Activated CD4-positive, CD25-positive, alpha-beta regulatory T cell treated with anti-CD3 and anti-CD28 coated beads, Interleukin-2, amount 50 U/mL, for 72 hours (primary cell): ENCODE measurements around the gene SEC16A.

Source experiments
- DNase-seq: peaks from one replicate; pipeline ENCODE4 v3.0.0; 2021

The SEC16A gene

DNA sequence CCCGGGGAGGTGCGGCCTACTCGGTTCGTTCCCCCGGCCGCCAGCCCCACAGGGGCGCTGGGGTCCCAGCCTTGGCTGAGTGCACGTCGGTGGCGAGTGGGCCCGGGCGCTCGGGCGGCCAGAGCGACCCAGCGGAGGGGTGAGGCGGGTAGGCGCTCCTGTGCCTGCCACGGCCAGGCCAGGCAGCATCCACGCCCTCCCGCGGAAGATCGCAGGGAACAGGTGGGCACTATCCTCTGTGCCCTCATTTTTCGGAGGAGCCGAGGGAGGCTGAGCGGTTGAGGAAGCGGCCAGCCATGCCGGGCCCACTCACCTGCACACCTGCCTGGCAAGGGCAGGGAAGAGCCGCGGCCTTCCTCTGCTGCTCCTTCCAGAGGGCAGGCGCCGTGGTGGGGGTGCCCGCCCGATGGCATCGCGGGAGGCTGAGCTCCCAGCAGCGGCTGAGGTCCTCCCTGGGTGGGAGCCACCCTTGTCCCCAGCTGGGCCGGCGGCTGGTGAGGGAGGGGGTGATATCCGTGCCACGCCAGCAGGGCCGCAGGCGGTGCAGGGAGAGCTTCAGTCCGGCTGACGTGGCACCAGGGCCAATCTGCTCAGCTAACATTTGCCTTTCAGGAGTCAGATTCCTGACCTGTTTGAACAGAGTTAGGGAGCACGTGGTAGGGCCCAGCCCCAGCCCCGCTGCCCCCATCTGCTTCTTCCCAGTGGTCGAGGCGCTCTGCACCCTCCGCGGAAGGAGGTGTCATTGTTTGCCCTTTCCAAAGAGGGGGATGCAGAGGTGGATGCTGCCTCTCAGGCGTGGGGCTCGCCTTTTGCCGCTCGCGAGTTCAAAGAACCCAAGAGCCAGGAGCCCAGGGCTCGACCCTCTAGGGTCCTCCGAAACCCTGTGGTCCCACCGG, 1.6 kb upstream of the SEC16A start:
- DNase-seq, result peak; percentile 44

DNA sequence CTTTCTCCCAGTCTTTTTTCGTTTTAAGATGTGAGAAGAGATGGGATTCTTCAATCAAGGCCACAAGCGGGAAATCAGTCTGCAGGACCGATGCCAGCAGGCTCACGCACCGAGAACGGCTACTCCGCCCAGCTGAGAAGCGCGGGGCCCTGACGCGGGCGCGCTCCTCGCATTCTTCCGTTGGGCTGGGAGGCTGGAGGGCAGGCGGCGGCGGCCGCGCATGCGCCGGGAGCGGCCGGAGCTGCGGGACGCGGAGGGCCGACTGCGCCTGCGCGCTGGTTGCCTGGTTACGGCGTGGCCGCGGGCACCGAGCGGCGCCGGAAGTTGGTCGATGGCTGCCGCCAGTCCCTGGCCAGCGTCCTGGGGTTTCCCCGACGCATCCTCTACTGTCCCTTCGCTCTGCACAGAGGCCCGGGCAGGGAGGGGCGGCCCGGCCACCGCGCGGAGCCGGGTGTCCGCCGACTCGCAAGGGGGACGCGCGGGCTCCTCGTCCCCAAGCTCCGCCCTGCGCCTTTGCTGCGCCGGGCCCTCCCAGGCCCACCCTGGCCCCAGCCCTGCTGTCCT, 831 bp upstream of the SEC16A start:
- DNase-seq, result peak; percentile 99

DNA sequence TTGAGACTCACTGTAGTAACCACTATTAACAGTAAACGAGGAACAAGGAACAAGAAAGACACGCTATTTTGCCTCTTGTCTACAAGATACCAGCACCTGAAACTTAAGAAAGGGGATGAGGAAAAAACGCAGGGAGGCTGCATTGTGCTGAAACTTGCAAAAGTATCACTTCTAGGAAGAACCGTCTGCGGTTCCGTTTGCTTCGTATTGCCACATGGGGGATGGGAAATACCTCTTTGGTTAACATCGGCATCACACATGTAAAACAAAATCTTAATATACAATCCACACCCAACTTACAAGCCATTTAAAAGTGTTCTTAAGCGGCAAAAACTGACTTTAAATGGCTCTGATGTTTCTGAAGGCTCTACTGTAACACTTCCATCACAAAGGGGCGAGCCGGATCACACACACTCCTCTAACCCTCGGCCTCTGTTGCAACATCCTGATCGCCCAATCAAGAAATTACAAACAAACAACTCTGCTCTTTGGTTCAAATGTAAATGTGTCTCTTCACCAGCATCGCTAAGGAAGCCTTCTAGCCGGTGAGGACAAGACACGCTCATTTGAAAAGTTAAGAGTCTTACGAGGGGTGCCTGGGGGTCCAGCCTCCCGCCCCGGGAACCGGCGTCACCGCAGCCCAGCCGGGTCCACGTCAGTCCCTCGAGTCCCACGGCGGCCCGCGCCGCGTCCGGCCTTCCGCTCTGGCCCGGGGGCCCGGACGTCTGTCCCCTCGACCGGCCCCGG, 621 bp downstream of the SEC16A start:
- DNase-seq, result no peak

DNA sequence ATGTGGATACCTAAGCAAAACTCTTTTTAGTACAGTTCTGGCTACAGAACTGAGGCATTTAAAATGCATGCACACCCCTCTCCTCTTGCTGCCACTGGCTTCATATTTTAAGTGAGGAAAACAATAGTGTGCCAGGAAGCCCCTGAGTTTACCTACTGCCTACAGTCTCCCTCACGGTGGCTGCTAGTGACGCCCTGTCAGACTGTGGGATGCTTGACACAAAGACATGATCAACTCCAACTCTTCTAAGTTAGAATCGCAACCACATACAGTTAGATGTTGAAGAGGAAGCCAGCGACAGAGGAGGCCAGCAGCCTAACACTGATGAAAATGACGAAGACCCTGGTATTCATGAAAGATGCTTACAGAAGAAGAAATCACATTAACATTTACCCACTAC, 1.3 kb downstream of the SEC16A start:
- no peak for DNase-seq

DNA sequence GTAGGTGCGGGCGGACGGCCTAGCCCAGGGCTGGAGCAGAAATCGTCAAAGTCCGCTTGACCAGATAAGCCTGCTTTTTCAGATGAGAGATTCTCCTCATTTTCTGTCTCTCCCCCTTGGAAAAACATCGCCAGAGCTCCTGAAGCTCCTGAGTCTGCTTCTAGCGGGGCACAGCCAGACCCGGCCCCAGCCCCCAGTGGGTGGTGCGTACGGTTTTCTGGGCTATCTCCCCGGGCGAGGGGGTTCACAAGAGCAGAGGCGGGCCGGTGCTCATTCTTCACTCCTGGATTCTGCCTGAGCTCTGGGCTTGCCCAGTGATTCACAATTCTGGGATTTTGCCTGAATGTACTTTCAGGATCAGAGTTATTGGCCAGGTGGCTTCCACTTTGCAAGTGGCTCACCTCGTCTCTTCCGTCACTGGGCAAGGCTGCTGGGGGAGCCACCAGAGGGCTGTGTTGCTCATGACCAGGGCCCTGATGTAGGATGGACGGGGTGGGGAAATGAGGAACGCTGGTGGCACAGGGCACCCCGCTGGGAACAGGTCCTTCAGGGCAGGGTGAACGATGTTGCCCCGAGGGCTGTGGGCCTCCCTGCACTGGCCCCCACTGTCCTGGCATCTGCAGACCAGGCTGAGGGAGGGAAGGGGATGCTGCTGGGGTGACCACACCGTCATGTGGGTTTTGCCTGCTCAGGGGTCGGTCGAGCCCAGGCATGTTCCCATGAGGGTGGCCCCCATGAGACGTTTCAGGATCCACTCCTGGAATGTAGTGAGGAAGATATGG, 6.3 kb downstream of the SEC16A start:
- DNase-seq, result no peak

DNA sequence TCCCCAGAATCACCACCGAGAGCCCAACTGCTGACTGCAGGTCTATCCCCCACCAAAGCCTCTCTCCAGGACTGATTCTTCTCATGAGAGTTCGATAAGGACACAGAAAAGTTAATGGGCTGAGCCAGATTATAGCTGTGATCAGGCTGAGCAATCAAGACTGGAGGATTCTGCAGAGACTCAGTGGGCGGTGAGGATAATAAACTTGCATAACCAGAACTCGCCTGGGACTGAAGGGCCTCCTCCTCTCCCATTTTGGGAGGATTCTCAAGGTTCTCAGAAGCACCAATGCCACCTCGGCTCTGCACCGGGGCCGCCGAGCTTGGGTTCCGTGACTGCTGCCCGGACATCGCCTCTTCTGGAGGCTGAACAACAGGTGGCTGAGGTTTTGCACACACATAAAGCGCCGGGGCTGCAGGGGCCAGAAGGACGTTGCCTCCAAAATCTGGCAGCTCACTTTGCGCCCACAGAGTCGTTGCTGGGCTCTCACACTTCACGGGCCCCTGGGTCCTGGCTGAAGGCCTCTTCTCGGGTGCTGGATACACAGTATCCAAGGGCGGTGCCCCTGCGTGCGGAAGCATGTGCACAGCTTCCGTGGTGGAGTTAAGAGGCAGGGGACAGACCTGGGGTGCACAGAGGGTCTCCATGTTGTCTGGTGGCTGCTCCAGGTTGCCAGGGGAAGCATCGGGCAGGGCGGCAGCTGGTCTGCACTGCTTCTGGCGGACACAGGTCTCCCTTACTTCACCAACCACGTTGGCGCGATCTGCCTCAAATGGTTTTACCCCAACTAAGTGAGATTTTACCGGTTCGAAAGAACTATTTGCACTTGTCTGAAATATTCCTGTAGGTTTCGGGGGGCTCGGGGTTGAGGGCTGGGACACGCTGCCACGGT, 7.6 kb downstream of the SEC16A start:
- DNase-seq, result no peak

DNA sequence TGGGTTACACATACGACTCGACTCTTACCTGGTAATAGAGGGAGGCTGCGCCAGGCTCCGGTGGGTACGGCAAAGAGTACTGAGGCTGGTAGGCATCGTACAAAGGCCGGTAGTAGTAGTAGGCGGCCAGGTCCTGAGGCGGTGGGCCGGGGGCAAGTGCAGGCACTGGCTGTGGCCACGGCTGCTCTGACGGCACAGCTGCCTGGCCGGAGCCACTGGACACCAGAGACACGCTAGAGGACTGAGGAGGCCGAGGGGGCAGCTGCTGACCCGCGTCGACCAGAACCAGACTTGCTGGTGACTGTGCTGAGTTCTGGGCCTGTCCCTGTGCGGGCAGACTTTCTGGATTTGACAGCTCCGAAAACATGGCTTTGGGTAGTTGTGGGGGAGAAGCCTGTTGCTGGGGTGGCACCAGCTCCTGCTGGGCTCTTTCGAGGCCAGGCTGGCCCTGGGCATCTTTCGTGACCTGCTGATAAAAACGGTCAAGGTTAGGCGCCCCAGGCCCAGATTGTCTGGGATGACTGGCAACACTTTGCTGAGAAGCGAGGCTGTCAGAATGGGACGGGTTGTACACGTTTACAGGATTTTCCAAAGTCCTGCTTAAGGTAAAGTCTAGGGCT, 8.7 kb downstream of the SEC16A start:
- no peak for DNase-seq

DNA sequence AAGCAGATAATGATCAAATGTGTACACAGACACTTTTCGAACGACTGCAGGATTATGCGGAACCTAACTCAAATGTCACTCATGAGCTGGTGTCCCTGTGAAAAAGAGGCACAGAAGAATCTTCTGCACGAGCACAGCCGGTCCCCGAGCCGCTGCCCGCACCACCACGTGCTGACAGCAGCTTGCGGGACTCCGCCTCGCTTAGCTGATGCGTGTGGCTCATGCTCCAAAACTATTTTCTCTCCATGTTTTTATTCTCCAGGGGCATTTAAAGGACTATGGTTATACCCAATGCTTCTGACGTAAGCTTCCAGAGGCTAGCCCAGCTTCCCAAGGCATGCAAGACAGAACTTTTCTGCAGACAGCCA, 9.5 kb downstream of the SEC16A start:
- DNase-seq, result no peak

DNA sequence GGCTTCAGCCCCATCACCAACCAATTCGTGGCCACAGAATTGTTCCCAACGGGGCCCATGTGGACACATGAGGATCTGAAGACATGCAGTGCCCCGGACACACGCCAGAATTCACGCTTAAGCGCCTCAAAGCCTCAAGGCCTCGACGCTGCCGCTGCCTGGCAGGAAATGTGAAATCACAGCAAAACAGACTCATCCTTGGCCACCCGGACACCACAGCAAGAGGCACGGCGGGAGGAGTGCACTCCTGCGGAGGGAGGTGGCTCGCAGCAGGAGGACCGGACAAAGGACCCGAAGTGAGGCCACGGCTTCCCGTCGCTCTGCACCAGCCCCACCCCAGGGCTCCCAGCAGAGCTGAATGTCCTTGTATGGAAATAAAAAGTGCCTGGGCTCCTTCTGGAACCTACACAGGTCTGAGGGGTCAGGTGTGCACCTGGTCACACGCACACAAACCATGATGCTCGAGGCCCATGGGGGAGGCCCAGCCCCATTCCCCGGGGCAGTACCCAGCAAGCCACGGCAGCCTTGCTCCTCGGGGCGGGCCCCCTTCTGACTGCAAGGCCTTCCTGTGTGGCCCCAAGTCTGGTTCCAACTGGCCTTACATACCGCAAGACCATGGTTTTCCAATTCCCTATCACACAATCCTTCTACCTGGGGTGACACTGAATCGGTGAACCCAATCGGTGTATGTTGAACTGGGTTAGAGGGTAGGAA, 10.0 kb downstream of the SEC16A start:
- DNase-seq, result no peak

DNA sequence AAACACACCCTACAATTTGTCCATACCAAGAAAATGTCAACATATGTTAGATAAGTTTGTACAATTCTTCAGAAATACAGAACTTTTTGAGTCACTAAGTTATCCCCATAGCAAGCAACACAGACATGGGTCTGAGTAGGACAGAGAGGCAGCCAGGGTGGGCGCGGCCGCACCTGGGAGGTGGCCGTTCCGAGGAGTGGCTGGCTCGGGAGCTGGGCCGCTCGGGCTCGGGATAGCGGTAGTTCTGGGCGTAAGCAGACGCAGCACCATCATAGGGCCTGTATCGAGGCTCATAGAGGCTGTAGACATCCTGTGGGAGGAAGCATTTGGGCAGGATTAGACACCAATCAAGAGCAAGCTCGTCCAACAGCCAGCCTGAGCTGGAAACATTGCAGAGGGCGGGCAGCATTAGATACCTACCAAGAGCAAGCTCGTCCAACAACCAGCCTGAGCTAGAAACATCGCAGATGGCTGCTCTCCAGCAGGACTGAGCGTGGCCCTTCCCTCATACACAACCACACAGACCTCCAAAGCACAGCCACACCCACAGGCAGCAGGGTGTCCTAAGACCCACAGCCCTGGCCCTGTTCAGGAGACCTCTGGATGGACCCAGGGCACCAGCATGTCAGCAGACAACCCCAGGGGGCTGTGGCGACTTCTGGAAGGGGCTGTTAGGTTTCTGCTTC, 10.9 kb downstream of the SEC16A start:
- no peak for DNase-seq

DNA sequence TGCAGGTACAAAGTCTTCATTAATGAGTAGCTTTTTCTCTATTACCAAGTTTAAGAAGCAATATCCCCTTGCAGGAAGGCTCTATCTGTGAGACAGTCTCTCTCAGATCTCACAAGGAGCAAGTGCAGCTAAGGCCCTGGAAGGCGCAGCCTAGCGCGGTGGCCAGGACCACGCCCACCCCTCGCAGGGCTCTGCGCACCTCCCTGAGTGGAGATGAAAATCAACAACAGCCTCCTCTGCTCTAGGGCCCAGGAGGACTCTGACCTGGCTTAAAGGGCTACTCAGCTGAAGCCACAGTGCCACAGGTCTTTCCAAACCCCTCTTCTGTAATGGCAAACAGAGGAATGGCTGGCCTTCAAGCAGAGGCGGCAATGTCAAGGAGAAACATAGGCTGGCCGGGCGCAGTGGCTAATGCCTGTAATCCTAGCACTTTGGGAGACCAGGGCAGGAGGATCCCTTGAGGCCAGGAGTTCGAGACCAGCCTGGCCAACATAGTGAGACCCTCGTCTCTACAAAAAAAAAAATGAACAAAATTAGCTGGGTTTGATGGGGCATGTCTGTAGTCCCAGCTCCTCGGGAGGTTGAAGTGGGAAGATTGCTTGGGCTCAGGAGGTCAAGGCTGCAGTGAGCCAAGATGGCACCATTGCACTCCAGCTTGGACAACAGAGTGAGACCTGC, 11.9 kb downstream of the SEC16A start:
- DNase-seq, result no peak

DNA sequence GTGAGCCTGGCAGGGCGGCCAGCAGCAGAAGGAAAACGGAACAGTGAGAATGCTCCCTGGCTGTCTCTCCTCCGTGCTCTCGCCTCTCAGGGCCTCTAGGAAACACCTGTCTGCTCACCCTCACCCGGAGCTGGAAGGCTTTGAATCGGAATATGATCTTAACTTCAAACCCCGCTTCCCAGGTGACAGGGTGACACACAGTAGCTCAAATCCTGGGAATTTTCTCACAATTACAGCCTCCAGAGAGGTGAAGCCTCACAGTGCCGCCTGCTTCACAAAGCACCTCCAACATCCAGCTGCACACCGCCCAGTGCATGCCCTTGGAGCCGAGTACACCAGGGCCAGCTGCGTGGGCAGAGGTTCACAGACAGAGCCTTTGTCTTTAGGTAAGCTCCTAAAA, 12.5 kb downstream of the SEC16A start:
- DNase-seq, result no peak

DNA sequence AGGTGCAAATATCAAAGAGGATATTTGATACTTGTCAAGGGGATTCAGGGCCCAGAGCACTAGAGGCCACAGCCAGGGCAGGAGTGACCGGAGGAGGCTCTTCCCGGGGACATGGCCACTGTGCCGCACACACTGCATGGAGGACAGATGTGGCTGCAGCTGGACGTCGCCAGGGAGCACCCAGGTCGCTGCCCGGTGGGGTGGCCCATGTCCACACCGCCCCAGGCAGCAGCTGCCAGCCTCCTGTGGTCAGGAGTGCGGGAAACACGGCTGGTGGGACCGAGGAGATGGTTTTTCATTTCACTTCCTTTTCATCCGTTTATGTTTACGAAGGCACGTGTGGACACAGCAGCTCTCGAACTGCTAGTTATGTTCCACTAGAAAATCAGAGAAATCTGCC, 15.1 kb downstream of the SEC16A start:
- no peak for DNase-seq

DNA sequence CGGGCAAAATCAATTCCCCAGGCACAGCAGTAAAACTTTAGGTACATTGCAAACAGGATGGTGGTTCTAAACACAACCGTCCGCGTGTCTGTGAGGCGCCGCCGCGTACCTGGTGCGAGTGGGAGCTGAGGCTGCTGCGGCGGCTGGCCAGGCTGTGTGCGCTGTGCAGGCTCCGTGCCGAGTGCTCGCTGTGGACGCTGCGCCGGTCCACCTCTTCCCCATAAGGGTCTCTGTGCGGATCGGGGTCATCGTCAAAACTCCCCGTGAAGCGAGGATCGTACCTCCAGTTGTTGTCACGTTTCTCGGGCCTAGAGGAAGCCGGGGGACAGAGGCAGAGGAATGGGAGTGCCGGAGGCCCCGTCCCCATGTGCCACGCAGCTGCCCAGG, 16.7 kb downstream of the SEC16A start:
- no peak for DNase-seq

DNA sequence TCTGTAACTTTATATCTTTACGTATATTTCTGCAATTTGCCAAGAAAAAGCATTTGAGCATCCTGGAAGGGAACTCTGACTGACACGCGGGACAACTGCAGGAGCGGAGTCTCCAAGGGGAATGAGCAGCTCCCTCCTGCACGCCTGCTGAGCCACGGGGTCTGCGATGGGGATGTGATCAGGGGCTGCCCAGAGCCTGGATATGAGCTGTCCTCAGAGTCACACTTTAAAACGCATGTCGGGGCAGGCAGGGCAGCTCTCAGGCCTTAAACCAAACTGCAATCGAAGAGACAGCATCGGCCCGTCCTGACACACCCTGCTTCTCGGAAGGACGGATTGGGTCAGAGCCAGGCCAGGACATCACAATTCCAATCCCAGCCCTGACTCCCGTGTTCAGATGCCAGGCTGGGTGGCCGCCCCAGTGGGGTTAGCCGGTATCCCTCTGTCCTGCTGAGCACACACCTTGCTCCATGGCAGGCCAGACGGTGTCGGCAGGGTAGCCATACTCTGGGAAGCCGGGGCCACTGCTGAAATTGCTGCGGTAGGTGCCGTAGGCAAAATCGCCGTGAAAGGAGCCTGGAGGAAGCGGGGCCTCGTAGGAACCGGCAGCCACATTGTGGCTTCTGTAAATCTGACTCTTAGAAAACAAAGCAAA, 17.2 kb downstream of the SEC16A start:
- DNase-seq, result no peak

DNA sequence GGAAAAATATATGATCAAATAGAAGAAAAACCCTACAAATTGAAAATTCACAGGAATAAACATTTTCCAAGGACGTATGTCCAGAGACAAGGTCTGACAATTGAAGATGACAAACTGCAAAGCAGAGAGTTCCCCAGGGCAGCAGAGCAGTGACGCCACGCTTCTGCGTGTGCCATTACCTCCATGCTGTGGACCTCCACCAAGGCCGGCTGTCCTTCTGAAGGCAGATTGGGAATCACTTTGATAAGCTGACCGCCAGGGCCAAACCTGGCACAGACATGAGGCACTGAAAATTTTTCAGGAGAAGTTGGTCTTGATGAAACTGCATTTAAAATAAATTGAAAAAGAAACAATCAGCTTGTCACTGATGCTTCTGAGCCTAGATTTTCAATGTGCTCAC, 18.6 kb downstream of the SEC16A start:
- no peak for DNase-seq

DNA sequence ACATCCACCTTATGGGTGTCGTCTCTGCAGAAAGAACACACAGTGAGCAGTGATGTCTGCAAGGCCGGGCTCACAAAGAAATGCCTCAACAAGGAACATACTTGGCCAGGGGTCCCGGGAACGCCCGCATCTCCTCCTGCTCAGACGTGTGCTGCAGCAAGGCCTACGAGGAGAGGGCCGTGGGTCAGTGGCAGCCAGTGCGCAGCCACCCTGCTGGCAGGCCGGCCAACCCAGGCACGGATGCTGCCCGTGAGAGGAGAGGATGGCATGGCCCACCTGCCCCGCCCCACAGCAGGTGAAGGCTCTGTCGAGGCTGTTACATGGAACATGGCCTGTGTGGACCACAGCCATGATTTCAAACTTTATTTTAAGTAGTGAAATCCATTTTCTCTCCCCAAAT, 19.3 kb downstream of the SEC16A start:
- no peak for DNase-seq

DNA sequence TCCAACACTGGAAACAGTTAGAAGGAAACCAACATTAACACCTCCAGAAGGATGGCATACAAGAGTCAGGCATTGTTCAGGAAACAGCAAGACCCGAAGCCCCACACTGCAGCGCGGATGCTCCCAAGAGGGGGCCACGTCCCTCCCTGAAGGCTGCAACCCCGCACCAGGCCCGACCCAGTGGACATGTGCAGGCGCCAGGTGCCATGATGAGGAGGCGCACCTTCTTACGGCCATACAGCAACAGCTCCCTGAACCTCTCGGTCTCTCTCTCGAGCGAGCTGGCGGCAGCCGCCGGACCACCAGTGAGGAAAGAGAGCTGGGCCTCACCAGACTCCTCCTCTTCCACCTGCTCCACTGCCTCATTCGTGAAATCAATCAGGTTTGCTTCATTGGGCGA, 20.2 kb downstream of the SEC16A start:
- DNase-seq, result no peak

DNA sequence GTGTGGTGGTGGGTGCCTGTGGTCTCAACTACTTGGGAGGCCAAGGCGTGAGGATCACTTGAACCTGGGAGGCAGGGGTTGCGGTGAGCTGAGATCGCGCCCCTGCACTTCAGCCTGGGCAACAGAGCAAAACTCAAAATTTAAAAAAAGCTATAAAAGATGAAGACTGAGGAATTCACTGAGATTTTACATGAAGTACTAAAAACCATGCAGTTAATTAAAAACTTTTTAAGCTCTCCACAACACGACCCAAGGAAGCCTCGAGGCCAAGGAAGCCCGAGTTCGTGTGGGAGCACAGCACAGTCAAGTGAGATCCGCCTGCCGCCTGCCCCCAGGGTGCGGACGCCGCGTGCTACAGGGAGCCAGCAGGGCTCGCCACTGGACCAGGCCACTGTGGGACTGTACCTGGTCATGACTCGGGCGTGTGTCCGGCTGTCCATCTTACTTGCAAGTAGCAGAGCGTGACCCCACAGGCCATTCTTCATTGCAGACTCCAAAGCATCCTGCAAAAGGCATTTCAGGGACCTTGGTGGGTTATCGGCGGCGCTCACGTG, 22.0 kb downstream of the SEC16A start:
- no peak for DNase-seq
